Endometrial microvascular endothelial cells (primary cell): ENCODE results near the gene EFNA1. TPM values are rescaled to one million over a fixed set of nuclear protein-coding genes. Genes with fewer than 3 reads are reported as not detected.

Experiments
- in situ Hi-C: cut with HindIII; loops from 2 replicates; pipeline ENCODE4 v1.10.0; 2017; ENCODE audit warnings: low sequenced_read_pairs, low pct_unique_long_range_greater_than_20kb; ENCODE audit errors: inconsistent ontology term
- total RNA-seq: library from RNA; depleted of rRNA; stranded (reverse); fragments of >200 nt; gene quantifications from one replicate; pipeline ENCODE4 v1.2.3, GENCODE V29; 2015; ENCODE audit errors: inconsistent ontology term

The EFNA1 gene
- total RNA-seq, 1 donor from 2014 or later: 8.7 TPM

DNA sequence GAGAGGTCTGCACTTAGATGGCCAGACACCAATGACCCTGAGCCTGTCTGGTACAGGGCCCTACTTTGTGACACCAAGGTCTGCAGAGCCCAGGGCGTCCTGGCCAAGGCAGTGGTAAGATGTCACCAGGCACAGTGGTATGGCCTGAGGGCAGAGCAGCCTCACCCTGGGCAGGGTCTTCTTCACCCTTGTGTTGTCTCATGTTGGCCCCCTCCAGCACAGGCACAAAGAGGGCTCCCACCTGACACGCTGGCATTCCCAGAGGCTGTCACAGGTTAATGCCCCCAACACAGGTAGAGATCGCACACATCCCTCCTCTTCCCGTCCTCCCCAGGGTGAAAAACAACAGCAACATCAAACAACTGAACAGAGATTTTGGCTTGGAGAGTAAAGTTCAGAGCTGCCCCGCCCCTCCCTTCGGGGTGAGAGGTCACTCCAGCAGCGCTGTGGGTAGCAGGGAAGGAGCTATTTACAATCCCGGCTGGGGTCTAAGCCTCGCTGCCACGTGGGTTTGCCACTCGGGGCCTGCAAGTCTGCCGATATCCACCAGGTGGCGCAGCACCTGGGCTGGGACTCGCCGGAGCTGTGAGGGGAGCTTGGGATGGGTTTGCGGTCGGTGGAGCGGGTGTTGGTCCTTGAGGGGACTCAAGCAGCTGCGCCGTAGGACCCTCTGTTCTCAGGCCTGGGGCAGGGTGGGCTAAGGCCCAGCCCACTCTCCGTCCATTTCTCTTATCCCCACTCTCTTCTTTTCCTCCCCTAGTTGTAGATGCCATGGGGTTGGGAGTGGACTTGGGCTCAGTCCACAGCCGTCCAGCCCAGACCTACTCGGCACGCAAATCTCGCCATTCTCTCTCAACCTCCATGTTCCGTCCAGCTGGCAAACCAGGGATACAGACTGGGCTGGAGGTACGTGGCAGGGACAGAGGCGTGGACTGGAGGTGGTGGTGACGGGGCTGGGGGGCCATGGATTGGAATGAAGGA lies 36.3 kb upstream of the EFNA1 start:
- in situ Hi-C loops: no loop called here

DNA sequence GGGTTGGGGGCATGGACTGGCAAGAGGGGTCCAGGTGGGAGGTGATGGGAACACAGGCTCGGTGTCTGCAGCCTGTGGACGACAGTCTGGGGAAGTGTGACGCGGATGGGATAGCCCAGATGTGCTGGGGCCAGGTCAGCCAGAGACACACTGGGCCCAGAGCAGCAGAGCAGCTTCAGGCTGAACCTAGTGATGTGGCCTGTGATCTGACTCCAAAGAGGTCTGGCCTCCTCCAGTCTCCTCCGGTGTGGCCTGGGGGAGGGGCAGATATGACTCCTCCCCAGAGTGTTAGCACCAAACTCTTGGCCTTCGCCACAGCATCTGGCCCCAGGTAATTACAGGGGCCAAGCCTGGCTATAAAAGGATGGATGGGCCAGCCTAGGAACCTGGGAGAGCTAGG lies 35.5 kb upstream of the EFNA1 start:
- in situ Hi-C loops: no loop called here

DNA sequence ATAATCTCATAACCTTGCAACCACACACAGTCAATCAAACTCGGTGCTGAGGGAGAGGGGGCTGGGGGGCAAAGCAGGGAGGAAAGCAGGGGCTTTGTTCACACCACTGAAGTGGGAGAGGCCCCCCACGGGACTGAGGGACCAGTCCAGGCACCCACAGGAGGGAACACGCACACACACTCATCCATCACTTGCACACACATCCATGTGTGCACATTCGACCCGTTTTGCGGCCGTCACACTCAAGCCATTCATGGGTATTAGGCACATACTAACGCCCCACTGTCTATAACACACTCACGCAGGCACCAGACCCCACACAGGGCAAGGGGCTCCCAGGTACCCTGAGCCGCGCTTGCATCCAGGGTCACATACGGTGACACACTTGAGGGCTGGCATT lies 35.0 kb upstream of the EFNA1 start:
- in situ Hi-C loops: no loop called here

- in situ Hi-C loops: no loop called here
These were observed 33.6 kb upstream of the EFNA1 start for GRCh38 chr1:155093911-155094621.

GRCh38 chr1:155094622-155094948 lies 33.1 kb upstream of the EFNA1 start:
- in situ Hi-C loops: no loop called here

DNA sequence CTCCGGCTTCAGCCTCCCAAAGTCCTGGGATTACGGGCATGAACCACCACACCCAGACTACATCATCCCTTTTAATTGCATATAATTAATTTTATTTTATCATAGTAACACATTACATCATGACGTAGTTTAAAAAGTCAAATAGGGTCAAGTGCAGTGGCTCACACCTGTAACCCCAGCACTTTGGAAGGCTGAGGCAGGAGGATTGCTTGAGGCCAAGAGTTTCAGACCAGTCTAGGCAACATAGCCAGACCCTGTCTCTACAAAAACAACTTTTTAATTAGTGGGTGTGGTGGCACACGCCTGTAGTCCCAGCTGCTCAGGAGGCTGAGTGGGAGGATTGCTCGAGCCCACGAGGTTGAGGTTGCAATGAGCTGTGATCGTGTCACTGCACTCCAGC lies 28.3 kb upstream of the EFNA1 start:
- in situ Hi-C loops: no loop called here

- in situ Hi-C loops: no loop called here
These were observed 24.4 kb upstream of the EFNA1 start for GRCh38 chr1:155103325-155103724.

GRCh38 chr1:155104605-155105534 lies 22.8 kb upstream of the EFNA1 start:
- in situ Hi-C loops: no loop called here

GRCh38 chr1:155105604-155106011 lies 22.1 kb upstream of the EFNA1 start:
- in situ Hi-C loops: no loop called here

GRCh38 chr1:155106862-155107261 lies 20.8 kb upstream of the EFNA1 start:
- in situ Hi-C loops: no loop called here

- in situ Hi-C loops: no loop called here
These were observed 20.1 kb upstream of the EFNA1 start for GRCh38 chr1:155107309-155108264.

GRCh38 chr1:155108296-155108695 lies 19.4 kb upstream of the EFNA1 start:
- in situ Hi-C loops: no loop called here

GRCh38 chr1:155110381-155110780 lies 17.3 kb upstream of the EFNA1 start:
- in situ Hi-C loops: no loop called here

GRCh38 chr1:155110826-155111225 lies 16.9 kb upstream of the EFNA1 start:
- in situ Hi-C loops: no loop called here

DNA sequence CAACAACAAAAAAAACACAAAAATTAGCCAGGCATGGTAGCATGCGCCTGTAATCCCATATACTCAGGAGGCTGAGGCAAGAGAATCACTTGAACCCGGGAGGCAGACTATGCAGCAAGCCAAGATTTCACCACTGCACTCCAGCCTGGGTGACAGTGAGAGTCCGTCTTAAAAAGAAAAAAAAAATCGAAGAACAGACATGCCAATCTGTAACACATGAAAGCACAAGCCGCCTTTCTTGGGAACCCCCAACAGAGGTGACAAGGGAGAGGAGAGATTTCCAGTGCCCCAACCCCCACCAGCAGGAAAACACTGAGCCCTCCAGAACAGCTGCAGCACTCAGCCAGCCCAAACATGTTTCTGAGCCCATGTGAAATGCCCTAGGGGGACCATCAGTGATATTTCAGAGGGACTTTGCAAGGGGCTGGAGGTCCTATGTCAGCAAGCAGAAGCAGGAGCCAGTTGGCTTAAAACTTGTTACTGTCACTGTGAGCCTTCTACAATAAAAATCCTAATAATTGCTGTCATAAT lies 14.2 kb upstream of the EFNA1 start:
- in situ Hi-C loops: no loop called here

DNA sequence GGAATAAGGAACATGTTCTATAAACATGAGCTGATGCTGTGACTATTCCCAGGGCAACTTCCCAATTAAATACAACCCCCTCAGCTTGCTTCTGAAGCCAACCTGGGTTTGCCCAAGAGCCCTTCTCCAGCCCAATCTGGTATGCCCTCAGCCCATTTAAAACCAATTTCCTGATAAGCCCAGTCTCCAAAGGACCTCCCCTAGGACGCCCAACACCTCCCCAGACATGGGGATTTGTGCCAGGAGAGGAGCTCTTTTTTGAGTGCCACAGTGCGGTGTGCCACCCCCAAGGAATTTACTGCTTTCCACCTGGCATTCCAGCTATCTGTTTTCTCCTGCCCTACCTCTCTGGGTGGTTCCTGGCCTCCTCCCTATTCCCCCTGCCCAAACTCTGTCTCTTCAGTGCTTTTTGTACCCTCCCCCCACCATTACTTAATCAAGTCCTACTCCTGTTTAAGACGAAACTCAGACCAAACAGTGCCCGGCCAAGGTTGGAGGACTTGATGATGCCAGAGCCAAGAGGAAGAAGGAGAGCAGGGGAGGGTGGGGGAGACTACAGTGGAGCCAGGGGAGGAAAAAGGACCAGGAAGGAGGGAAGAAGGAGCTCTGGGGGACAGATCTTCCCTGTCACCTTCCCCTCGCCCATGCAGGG lies 11.4 kb upstream of the EFNA1 start:
- in situ Hi-C loops: no loop called here

DNA sequence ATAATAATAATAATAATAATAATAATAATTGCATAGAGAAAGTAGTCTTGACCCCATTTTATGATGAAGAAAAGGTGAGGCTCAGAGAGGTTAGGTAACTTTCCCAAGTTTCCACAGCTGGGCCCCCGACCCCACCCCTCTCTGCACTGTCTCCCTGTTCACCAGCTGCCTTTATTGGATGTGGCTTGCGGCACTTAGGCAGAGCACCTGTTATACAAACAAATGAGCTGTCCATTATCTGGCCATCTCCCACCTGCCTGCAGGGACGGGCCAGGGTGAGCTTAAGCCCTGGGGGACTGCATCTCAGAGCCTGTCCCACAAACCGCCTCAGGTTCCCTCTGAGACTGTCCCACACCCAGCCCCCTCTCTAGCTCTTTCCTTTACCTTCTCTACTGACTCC lies 10.1 kb upstream of the EFNA1 start:
- in situ Hi-C loops: no loop called here
